Neuronal stem cell (in vitro differentiated cells): Measurements from ENCODE around the gene RNU1-3.
A peak's percentile ranks its signal among the peaks of the same experiment; 100 is the strongest.
"Not testable (repeated sequence)": the region's sequence is repeated elsewhere in the genome, so short reads cannot be mapped to it uniquely, and the experiment has no call there.

Source experiments
- DNase-seq: peaks from one replicate; pipeline ENCODE4 v3.0.0-alpha.2; 2013; ENCODE audit warnings: low spot score
- H2AFZ ChIP-seq: one replicate; pipeline ENCODE4 v1.6.1; 2013; ENCODE audit warnings: mild to moderate bottlenecking, low read length, inconsistent platforms
- H2AK5ac ChIP-seq: 2 replicates; pipeline ENCODE4 v1.6.1; 2013; ENCODE audit warnings: low read depth, mild to moderate bottlenecking, inconsistent platforms, low read length, moderate library complexity, mixed read lengths
- H2BK120ac ChIP-seq: 2 replicates; pipeline ENCODE4 v1.6.1; 2013; ENCODE audit warnings: low read depth, mild to moderate bottlenecking, inconsistent platforms, low read length, moderate library complexity, mixed read lengths
- H2BK12ac ChIP-seq: one replicate; pipeline ENCODE4 v1.6.1; 2013; ENCODE audit warnings: low read length, inconsistent platforms
- H2BK15ac ChIP-seq: 2 replicates; pipeline ENCODE4 v1.6.1; 2013; ENCODE audit warnings: mild to moderate bottlenecking, low read length, inconsistent platforms, mixed read lengths
- H2BK5ac ChIP-seq: one replicate; pipeline ENCODE4 v1.6.1; 2013; ENCODE audit warnings: inconsistent platforms, mild to moderate bottlenecking, low read length, moderate library complexity
- H3K14ac ChIP-seq: one replicate; pipeline ENCODE4 v1.6.1; 2013; ENCODE audit warnings: low read length, inconsistent platforms
- H3K18ac ChIP-seq: 2 replicates; pipeline ENCODE4 v1.6.1; 2013; ENCODE audit warnings: low read length, inconsistent platforms
- H3K23ac ChIP-seq: 2 replicates; pipeline ENCODE4 v1.6.1; 2013; ENCODE audit warnings: low read depth, mild to moderate bottlenecking, mixed read lengths, low read length, inconsistent platforms; ENCODE audit not compliant: poor library complexity
- H3K27ac ChIP-seq: replicated peaks from 3 replicates; pipeline ENCODE4 v1.5.1; 2013; ENCODE audit warnings: low read length, inconsistent platforms
- H3K27me3 ChIP-seq, 3 experiments: 2 replicates each; pipeline ENCODE4 v1.6.1; 2013; ENCODE audit warnings: low read length in 3 of 3, mild to moderate bottlenecking in 2 of 3, inconsistent platforms in 1 of 3, low read depth in 1 of 3, mixed read lengths in 1 of 3, moderate library complexity in 1 of 3; ENCODE audit not compliant: control insufficient read depth in 3 of 3, insufficient read depth in 3 of 3
- H3K36me3 ChIP-seq, 2 donors: replicated peaks in 1 of 2; 2 replicates each; pipeline ENCODE4 v1.6.1; 2013; ENCODE audit warnings: low read length in 2 of 2; ENCODE audit not compliant: control insufficient read depth in 2 of 2, insufficient read depth in 2 of 2
- H3K4ac ChIP-seq: 2 replicates; pipeline ENCODE4 v1.6.1; 2013; ENCODE audit warnings: inconsistent platforms, mild to moderate bottlenecking, low read length, moderate library complexity
- H3K4me1 ChIP-seq, 2 donors: 1 replicate in 1 of 2; 2 replicates in 1 of 2; pipeline ENCODE4 v1.6.1; 2013; ENCODE audit warnings: low read length in 2 of 2, low read depth in 1 of 2; ENCODE audit not compliant: control insufficient read depth in 2 of 2, insufficient read depth in 1 of 2
- H3K4me2 ChIP-seq: one replicate; pipeline ENCODE4 v1.6.1; 2013; ENCODE audit warnings: mild to moderate bottlenecking, low read length, inconsistent platforms; ENCODE audit not compliant: insufficient read depth, poor library complexity, severe bottlenecking
- H3K4me3 ChIP-seq, 2 donors: 2 replicates each; pipeline ENCODE4 v1.5.1; 2013; ENCODE audit warnings: low read length in 2 of 2, mild to moderate bottlenecking in 2 of 2, inconsistent platforms in 1 of 2, moderate library complexity in 1 of 2
- H3K79me1 ChIP-seq: one replicate; pipeline ENCODE4 v1.6.1; 2013; ENCODE audit warnings: low read depth, mild to moderate bottlenecking, inconsistent platforms, low read length, moderate library complexity
- H3K9ac ChIP-seq: one replicate; pipeline ENCODE4 v1.6.1; 2013; ENCODE audit warnings: mild to moderate bottlenecking, low read depth, low read length, inconsistent platforms; ENCODE audit not compliant: poor library complexity
- H3K9me3 ChIP-seq, 2 donors: replicated peaks in 1 of 2; 2 replicates each; pipeline versions ENCODE3 to v1.6.1; 2013; ENCODE audit warnings: low read length in 2 of 2, mild to moderate bottlenecking in 2 of 2, inconsistent platforms in 1 of 2, low read depth in 1 of 2, mixed read lengths in 1 of 2, moderate library complexity in 1 of 2; ENCODE audit not compliant: control insufficient read depth in 2 of 2, insufficient read depth in 1 of 2
- H4K8ac ChIP-seq: one replicate; pipeline ENCODE4 v1.6.1; 2013; ENCODE audit warnings: low read depth, mild to moderate bottlenecking, inconsistent platforms, low read length, moderate library complexity
- H4K91ac ChIP-seq: one replicate; pipeline ENCODE4 v1.6.1; 2013; ENCODE audit warnings: low read length, low read depth, mild to moderate bottlenecking, inconsistent platforms; ENCODE audit not compliant: poor library complexity
- WGBS, 2 donors: extraction: QIAGEN DNeasy Blood & Tissue Kit; methylation state at CpG; one replicate each; pipeline ENCODE4 v1.1.7; 2013; ENCODE audit warnings: missing lambda C conversion rate in 2 of 2, mixed read lengths in 1 of 2; ENCODE audit not compliant: insufficient read length in 2 of 2, insufficient replicate concordance in 1 of 2; ENCODE audit errors: extremely low coverage in 2 of 2; 5-methylcytosine and 5-hydroxymethylcytosine counted together

The RNU1-3 gene

GRCh38 chr1:16641159-16641975 lies 25.4 kb downstream of the RNU1-3 start:
- Histone ChIP-seq H3K79me1 (peaks cover 27% of the 10 kb centered on the region), H3K36me3 (peaks cover 0 to 20% of the 10 kb centered on the region in 2 donors), H3K4me1 (peaks cover 10 to 15% of the 10 kb centered on the region in 2 donors)
- H3K14ac ChIP-seq, H3K27ac ChIP-seq, H2BK5ac ChIP-seq, H3K4ac ChIP-seq, H3K27me3 ChIP-seq, H3K9ac ChIP-seq, H3K4me2 ChIP-seq, H2BK120ac ChIP-seq, H2AFZ ChIP-seq, H3K18ac ChIP-seq, H4K91ac ChIP-seq, H4K8ac ChIP-seq, H3K4me3 ChIP-seq, H2BK12ac ChIP-seq, DNase-seq, H2BK15ac ChIP-seq, H2AK5ac ChIP-seq, H3K9me3 ChIP-seq, H3K23ac ChIP-seq: not testable (repeated sequence)
- WGBS, 2 donors, result no CpG with 5 or more reads among the region's 8 CpGs

- H4K91ac ChIP-seq, H3K23ac ChIP-seq, H3K4me1 ChIP-seq, DNase-seq, H3K14ac ChIP-seq, H3K9me3 ChIP-seq, H3K4me2 ChIP-seq, H2AK5ac ChIP-seq, H2AFZ ChIP-seq, H3K27ac ChIP-seq, H3K27me3 ChIP-seq, H2BK120ac ChIP-seq, H2BK15ac ChIP-seq, H3K4me3 ChIP-seq: not testable (repeated sequence)
- H3K9ac ChIP-seq, result peak overlapping the region; percentile 75
- H3K18ac ChIP-seq, result peak overlapping the region; percentile 58
- H3K4ac ChIP-seq, result peak overlapping the region; percentile 4
- peaks cover 26% of the 10 kb centered on the region for H3K79me1 ChIP-seq
- peak overlapping the region; percentile 88 for H2BK5ac ChIP-seq
- H4K8ac ChIP-seq, result peak overlapping the region; percentile 57
- no CpG with 5 or more reads among the region's 11 CpGs for WGBS, 2 donors
- peak overlapping the region; percentile 14 for H2BK12ac ChIP-seq
- peaks cover 0 to 27% of the 10 kb centered on the region in 2 donors for H3K36me3 ChIP-seq
Observed at GRCh38 chr1:16639091-16640031, 27.4 kb downstream of the RNU1-3 start.

GRCh38 chr1:16637941-16638778 lies 28.6 kb downstream of the RNU1-3 start:
- not testable (repeated sequence) for DNase-seq, H3K23ac ChIP-seq

More at GRCh38 chr1:16637941-16638778, 28.6 kb downstream of the RNU1-3 start:
- not testable (repeated sequence) for H3K4me2 ChIP-seq, H3K4ac ChIP-seq, H3K27me3 ChIP-seq, H2BK12ac ChIP-seq, H4K8ac ChIP-seq, H3K4me3 ChIP-seq, H2AFZ ChIP-seq, H2AK5ac ChIP-seq, H2BK120ac ChIP-seq, H2BK5ac ChIP-seq, H4K91ac ChIP-seq, H3K9me3 ChIP-seq, H3K27ac ChIP-seq, H3K18ac ChIP-seq, H2BK15ac ChIP-seq, H3K9ac ChIP-seq, H3K14ac ChIP-seq, H3K4me1 ChIP-seq
- WGBS, 2 donors, result no CpG with 5 or more reads among the region's 6 CpGs
- Histone ChIP-seq H3K79me1 (peaks cover 19% of the 10 kb centered on the region), H3K36me3 (peaks cover 7 to 38% of the 10 kb centered on the region in 2 donors)
